DMS153 treated with DMSO at 0.1 percent for 48 hours (cell line): ENCODE measurements around the gene PGAP6.
"Not testable (repeated sequence)": the region's sequence is repeated elsewhere in the genome, so short reads cannot be mapped to it uniquely, and the experiment has no call there.

Experiments
- DNase-seq: peaks from one replicate; lab custom pipeline; 2025; ENCODE audit not compliant: unreplicated experiment; lab: John Stamatoyannopoulos, UW

The PGAP6 gene

GRCh38 chr16:351804-352520, 29.8 kb downstream of the PGAP6 start:
- no peak for DNase-seq

GRCh38 chr16:350203-350602, 31.6 kb downstream of the PGAP6 start:
- DNase-seq: no peak

GRCh38 chr16:349211-349610, 32.6 kb downstream of the PGAP6 start:
- no peak for DNase-seq

- DNase-seq: not testable (repeated sequence)
Observed at GRCh38 chr16:348495-348894, 33.3 kb downstream of the PGAP6 start.

GRCh38 chr16:347203-347602, 34.6 kb downstream of the PGAP6 start:
- DNase-seq: no peak

- no peak for DNase-seq
Observed at GRCh38 chr16:346587-346986, 35.2 kb downstream of the PGAP6 start.

GRCh38 chr16:345772-346171, 36.0 kb downstream of the PGAP6 start:
- DNase-seq: no peak

- DNase-seq: no peak
Observed at GRCh38 chr16:342455-343213, 39.1 kb downstream of the PGAP6 start.

GRCh38 chr16:341974-342336, 39.8 kb downstream of the PGAP6 start:
- DNase-seq: not testable (repeated sequence)

GRCh38 chr16:341095-341973, 40.4 kb downstream of the PGAP6 start:
- DNase-seq: not testable (repeated sequence)

GRCh38 chr16:340370-341091, 41.2 kb downstream of the PGAP6 start:
- DNase-seq: no peak

- no peak for DNase-seq
Observed at GRCh38 chr16:339680-340079, 42.1 kb downstream of the PGAP6 start.

- DNase-seq: no peak
Observed at GRCh38 chr16:337975-338575, 43.7 kb downstream of the PGAP6 start.

GRCh38 chr16:337437-337836, 44.3 kb downstream of the PGAP6 start:
- no peak for DNase-seq

GRCh38 chr16:336269-336668, 45.5 kb downstream of the PGAP6 start:
- no peak for DNase-seq

GRCh38 chr16:334861-335632, 46.7 kb downstream of the PGAP6 start:
- DNase-seq: not testable (repeated sequence)

GRCh38 chr16:334164-334832, 47.5 kb downstream of the PGAP6 start:
- DNase-seq: not testable (repeated sequence)

GRCh38 chr16:333406-334094, 48.2 kb downstream of the PGAP6 start:
- DNase-seq: no peak
